Activated CD8-positive, alpha-beta memory T cell treated with anti-CD3 and anti-CD28 coated beads, Interleukin-2, amount 50 U/mL, for 24 hours (primary cell): ENCODE data around the gene CDC42.
A peak's percentile ranks its signal among the peaks of the same experiment; 100 is the strongest.

ENCODE experiments used
- DNase-seq: peaks from one replicate; pipeline ENCODE4 v3.0.0-alpha.2; 2020; ENCODE audit errors: extremely low read depth

CDC42 gene

GRCh38 chr1:22037520-22037919 lies 15.0 kb upstream of the CDC42 start:
- DNase-seq = no peak

DNA sequence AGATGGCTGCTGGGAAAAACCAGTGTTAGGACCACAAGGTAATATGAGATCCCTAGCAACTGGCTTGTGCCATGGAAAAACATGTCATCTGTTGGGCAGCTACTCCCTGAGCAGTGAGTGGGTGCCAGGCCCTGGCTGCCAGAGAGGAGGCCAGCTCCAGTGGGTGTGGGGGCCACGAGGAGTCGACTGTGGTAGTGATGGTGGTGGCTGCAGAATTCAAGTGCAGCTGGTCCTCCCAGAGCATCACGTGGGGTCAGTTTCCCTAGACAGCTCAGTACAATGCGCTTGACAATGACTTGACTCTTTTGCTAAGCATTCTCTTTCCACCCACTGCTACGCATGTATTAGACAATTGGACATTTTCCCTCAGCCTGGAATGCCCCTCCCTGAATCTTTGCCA lies 14.5 kb upstream of the CDC42 start:
- DNase-seq = no peak

DNA sequence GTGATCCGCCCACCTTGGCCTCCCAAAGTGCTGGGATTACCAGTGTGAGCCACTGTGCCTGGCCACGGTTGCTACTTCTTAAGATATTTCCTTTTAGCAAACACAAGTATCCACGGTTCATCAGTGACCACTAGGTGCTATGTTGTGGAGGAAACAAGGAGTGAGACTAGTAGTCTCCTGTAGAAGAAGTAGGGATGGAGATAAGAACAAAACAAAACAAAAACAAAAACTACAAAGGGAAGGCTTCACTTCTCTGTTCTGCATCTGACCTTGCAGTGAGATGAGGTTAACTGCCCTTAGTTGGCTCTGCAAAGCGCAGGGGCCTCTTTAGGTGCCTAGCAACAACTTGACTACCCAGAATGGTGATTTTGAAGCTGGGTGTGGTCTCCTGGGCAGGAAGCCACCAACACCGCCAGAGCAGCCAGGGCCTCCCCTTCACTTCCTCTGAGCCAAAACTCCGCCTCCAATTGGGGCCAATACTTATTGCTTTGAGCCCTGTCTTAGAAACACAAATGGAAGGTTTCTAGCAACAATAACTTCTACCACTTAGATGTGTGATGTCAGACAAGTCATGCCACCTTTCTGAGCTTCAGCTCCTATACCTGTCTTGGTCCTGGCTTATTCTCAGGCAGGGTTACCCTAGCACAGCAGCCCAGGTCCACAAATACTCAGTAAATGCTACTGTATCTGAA lies 12.8 kb upstream of the CDC42 start:
- peak; percentile 75 for DNase-seq

GRCh38 chr1:22040286-22040623 lies 12.3 kb upstream of the CDC42 start:
- no peak for DNase-seq

DNA sequence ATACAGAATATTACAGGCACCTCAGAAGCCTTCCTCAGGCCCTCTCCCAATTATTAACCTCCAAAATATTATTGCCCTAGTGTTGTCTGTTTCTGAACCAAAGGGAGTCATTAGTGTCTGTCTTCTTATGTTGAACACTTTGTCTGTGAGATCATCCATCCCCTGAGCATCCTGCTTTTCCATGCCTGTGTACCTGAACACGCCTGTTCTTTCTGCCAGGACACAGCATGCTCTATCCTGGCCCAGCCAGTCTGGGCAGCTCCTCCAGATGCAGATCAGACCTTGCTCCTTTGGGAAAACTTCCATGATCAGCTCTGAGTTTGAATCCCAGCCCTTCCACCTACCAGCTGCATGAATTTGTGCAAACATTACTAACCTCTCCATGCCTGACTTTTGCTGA lies 11.0 kb upstream of the CDC42 start:
- DNase-seq = no peak

- DNase-seq = no peak
Measured at GRCh38 chr1:22043198-22043769, 9.2 kb upstream of the CDC42 start.

- no peak for DNase-seq
Measured at GRCh38 chr1:22044690-22045420, 7.7 kb upstream of the CDC42 start.

DNA sequence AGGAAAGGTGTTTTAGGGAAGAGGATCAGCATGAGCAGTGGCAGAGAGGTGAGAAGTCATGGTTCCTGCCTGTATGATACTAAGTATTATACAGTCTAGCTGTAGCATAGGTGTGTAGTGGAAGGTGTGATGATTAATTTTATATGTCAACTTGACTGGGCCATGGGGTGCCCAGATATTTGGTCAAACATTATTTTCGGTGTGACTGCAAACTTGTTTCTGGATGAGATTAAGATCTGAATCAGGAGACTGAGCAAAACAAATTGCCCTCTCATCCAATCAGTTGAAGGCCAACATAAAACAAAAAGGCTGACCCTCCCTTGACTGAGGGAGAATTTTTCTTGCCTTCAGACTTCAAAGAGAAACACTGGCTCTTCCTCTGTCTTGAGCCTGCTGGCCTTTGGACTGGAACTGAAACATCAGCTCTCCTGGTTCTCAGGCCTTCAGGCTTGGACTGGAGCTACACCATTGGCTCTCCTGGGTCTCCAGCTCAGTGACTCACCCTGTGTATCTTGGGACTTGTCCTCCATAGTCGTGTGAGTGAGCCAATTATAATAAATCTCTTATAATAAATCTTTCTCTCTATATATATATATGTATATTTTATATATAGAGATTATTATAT lies 6.8 kb upstream of the CDC42 start:
- DNase-seq = no peak

DNA sequence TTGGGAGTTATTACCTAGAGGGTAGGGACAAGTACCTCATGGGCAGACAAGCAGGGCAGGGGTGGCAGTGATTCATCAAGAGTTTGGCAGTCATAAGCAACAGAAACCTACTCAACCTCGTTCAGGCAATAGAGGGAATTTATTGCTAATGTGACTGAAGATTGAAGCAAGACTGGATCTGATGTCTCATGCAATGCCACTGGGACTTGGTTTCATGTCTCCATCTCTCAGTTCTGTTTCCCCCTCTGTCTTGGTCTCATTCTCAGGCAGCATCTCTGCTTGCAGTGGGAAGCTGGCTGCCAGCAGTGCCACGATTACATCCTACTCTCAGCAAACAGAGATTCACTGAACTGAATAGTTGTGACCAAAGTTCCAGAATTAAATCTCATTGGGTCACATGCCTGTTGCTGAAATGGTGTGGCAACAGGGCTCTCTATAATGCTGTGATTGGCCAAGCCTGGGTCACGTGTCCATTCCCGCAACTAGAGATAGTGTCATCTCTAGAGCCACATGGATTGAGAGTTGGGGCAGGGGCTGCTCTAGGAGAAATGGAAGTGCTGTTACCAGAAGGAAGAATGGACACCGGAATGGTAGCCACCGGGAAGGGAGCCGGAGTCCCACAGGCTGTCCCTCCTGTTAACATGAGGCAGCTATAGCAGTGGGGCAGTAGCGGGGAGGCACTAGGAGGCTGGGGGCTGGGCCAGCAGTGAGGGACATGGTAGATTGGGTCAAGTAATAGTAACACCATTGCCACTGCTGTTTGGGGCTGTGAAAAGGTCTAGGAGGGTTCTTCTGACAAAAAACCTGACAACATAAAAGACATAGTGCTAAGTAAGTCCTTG lies 3.9 kb upstream of the CDC42 start:
- no peak for DNase-seq

- DNase-seq = no peak
Measured at GRCh38 chr1:22050330-22050729, 2.2 kb upstream of the CDC42 start.

DNA sequence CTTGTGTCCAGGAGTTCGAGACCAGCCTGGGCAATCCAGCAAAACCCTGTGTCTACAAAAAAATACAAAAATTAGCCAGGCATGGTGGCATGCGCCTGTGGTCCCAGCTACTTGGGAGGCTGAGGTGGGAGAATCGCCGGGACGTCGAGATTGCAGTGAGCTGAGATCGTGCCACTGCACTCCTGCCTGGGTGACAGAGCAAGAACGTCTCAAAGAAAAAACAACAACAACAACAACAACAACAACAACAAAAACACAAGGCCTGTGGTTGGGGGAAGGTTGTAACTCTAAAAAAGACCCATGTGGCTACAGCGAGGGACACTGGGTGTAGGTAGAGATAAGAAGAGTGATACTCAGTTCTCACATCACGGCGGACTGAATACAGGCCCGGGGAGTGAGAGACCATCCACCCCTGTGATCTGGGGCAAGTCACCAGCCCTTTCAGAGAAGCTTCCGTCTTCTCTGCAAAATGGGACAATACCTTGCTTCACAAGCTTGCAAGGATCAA lies 848 bp upstream of the CDC42 start:
- no peak for DNase-seq

DNA sequence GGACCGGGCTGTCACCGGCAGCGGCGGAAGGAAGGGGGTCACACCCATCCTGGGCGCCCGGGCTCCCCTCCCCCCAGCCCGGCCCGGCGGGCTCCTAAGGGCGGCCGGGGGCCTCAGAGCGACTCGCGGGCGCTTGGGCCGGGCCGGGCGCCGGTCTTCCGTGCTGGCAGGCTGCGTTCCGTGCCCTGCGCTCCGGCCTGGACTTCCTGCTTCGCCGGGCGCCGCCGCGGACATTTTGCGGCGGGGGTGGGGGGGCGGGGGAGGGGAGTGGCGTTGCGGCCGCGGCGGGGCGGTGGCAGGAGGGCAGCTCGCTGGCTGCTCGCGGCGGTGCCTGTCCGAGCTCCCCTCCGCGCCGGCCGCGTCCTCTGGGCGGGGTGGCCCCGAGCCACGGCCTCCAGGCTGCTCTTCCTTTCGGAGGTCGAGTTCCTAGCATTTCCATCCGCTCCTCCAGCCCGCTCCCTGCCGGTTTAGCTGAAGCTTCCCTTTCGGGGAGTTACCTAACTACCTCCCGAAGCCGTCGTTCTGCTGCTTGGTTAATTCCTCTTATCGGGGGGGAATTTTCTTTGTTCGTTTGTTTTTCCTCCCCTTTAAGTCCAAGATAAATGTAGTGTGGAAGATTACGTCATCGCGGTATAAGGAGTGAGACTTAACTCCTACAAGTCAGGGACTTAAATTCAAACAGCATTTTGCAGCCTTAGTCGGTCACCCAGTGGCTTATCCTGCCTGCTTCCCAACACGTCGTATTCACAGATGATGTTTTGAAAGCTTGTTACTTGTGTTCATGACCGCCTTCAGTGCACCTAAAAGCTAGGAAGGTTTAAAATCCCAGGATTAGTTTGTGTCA lies 730 bp downstream of the CDC42 start:
- no peak for DNase-seq

- no peak for DNase-seq
Measured at GRCh38 chr1:22053861-22054770, 1.6 kb downstream of the CDC42 start.

DNA sequence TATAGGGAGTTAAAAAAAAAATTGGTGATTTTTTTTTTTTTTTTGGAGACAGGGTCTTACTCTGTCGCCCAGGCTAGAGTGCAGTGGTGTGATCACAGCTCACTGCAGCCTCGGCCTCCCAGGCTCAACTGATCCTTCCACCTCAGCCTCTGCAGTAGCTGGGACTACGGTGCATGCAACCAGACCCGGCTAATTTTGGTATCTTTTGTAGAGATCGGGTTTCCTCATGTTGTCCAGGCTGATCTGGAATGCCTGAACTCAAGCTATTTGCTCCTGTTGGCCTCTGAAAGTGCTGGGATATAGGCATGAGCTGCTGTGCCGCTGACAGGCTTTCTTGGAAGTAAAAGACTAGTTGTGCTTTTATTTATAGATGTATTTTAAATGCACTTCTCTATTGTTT lies 3.0 kb downstream of the CDC42 start:
- DNase-seq = no peak

DNA sequence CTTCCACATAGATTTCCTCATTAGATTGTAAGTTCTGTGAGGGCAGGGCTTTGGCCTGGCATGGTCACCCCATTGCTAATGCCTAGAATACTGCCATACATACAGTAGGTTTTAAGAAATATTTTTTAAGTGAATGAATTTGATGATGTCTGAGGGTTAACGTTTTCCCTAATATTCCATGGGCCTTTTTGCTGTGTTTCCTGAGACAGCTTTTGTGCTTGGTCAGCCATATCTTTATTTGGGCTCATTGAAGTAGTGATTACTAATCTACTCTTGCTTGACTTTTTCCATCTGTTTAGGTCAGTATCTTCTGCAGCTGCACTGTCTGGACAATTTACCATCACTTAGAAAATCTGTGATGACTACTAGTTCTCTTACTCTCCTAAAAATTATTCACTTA lies 3.5 kb downstream of the CDC42 start:
- DNase-seq = no peak

DNA sequence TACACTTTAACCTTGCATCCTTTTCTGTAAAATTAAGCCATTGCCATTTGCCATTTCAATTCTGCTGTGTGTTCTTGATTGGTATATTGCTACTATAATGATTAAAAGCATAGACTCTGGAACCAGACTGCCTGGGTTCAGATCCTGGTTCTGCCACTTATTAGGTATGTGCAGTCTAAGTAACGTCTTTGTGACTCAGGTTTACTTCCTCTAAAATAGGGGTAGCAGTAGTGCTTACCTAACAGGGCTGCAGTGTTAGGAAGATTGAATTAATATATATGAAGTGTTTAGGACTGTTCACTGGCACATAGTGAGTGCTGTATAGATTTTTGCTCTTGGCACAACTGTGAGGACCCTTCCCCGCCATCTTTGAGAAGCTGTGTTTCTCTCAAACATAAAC lies 4.4 kb downstream of the CDC42 start:
- no peak for DNase-seq

DNA sequence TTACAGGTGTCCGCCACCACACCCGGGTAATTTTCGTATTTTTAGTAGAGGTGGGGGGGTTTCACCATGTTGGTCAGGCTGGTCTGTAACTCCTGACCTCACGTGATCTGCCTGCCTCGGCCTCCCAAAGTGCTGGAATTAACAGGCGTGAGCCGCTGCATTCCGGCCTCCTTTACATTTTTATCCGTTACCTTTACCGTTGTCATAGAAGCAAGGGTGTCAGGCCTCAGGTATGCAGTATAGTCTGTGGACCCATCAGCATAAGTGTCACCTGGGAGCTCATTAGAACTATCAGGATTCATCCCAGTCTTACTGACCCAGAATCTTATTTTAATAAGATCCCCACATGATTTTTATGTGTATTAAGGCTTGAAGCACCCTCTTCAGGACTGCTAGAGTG lies 5.4 kb downstream of the CDC42 start:
- no peak for DNase-seq

GRCh38 chr1:22064751-22065402 lies 12.4 kb downstream of the CDC42 start:
- DNase-seq = no peak

- DNase-seq = no peak
Measured at GRCh38 chr1:22071511-22071910, 19.0 kb downstream of the CDC42 start.
